Endothelial cell of umbilical vein (primary cell): ENCODE measurements around the gene BORA. TPM values are rescaled to one million over a fixed set of nuclear protein-coding genes. Genes with fewer than 3 reads are reported as not detected.

ENCODE experiments used
- BruUV-seq: library from RNA; stranded (reverse); fragments of 400-500 nt; replicated peaks from 2 replicates; lab custom pipeline; 2021; lab: Mats Ljungman, UMichigan
- CTCF ChIA-PET: fragments of 300-600, 350-600 bp; sonication (Branson Sonifier 250); formaldehyde crosslinking; loops from one replicate; lab custom pipeline; 2021; ENCODE audit warnings: antibody characterized with exemption, inconsistent platforms; lab: Charles Lee
- POLR2A ChIA-PET: fragments of 300-600, 350-600 bp; sonication (Branson Sonifier 250); formaldehyde crosslinking; loops from one replicate; lab custom pipeline; 2021; ENCODE audit warnings: antibody characterized with exemption, inconsistent platforms; lab: Charles Lee
- DNase-seq: peaks from one replicate; pipeline ENCODE4 v3.0.0-alpha.2; 2011; ENCODE audit warnings: low read depth, low spot score
- FAIRE-seq: peaks from 2 replicates; lab custom pipeline; 2011; peaks lifted over from hg19 to GRCh38; lab: Jason Lieb, UNC
- H2AFZ ChIP-seq: 2 replicates; pipeline ENCODE4 v1.6.0; 2012; ENCODE audit warnings: low read depth, low read length, control low read depth, inconsistent platforms
- H3K27ac ChIP-seq: 2 replicates; pipeline ENCODE4 v1.5.1; 2011; ENCODE audit warnings: low read depth, mild to moderate bottlenecking, control low read depth, low read length, moderate library complexity; ENCODE audit not compliant: insufficient read depth
- H3K27me3 ChIP-seq, 2 experiments: 2 replicates each; pipeline versions ENCODE4 v1.6.0 to v1.6.1; 2011; ENCODE audit warnings: low read length in 2 of 2, mixed read lengths in 1 of 2; ENCODE audit not compliant: control insufficient read depth in 2 of 2, insufficient read depth in 2 of 2
- H3K36me3 ChIP-seq, 2 experiments: 2 replicates in 1 of 2; 3 replicates in 1 of 2; pipeline ENCODE4 v1.5.1; 2011; ENCODE audit warnings: low read length in 2 of 2, mild to moderate bottlenecking in 1 of 2, moderate library complexity in 1 of 2; ENCODE audit not compliant: control insufficient read depth in 2 of 2, insufficient read depth in 2 of 2; ENCODE audit errors: extremely low read depth in 1 of 2
- H3K4me1 ChIP-seq: 3 replicates; pipeline ENCODE4 v1.5.1; 2011; ENCODE audit warnings: mild to moderate bottlenecking, low read length; ENCODE audit not compliant: control insufficient read depth, insufficient read depth; ENCODE audit errors: extremely low read depth
- H3K4me2 ChIP-seq: 2 replicates; pipeline ENCODE4 v1.6.1; 2011; ENCODE audit warnings: low read length, control low read depth, mixed read lengths; ENCODE audit not compliant: insufficient read depth
- H3K4me3 ChIP-seq, 3 experiments: fragments of 200-600 bp in 1 of 3; sonication (generic), shearing (Covaris generic) in 1 of 3; replicated peaks in 1 of 3; 2 replicates each; pipeline ENCODE4 v1.5.1; 2011 to 2016; ENCODE audit warnings: control low read depth in 3 of 3, low read length in 3 of 3, mild to moderate bottlenecking in 2 of 3, inconsistent platforms in 1 of 3, low read depth in 1 of 3, moderate library complexity in 1 of 3; ENCODE audit not compliant: insufficient read depth in 1 of 3
- H3K79me2 ChIP-seq: 2 replicates; pipeline ENCODE4 v1.6.0; 2012; ENCODE audit warnings: low read length, inconsistent platforms; ENCODE audit not compliant: control insufficient read depth, insufficient read depth
- H3K9ac ChIP-seq: replicated peaks from 2 replicates; pipeline ENCODE3; 2011; ENCODE audit warnings: low read length, control low read depth; ENCODE audit not compliant: insufficient read depth; ENCODE audit errors: extremely low read depth
- H3K9me1 ChIP-seq: replicated peaks from 3 replicates; pipeline ENCODE4 v1.6.0; 2011; ENCODE audit warnings: mild to moderate bottlenecking, low read length; ENCODE audit not compliant: control insufficient read depth, insufficient read depth; ENCODE audit errors: extremely low read depth
- H3K9me3 ChIP-seq: replicated peaks from 2 replicates; pipeline ENCODE4 v1.5.1; 2012; ENCODE audit warnings: low read length, inconsistent platforms; ENCODE audit not compliant: control insufficient read depth, insufficient read depth
- H4K20me1 ChIP-seq: replicated peaks from 2 replicates; pipeline ENCODE3; 2011; ENCODE audit warnings: mild to moderate bottlenecking, low read length; ENCODE audit not compliant: control insufficient read depth, insufficient read depth; ENCODE audit errors: extremely low read depth
- EZH2 ChIP-seq: IDR thresholded peaks from 2 replicates; pipeline ENCODE4 v1.6.1; 2012; ENCODE audit warnings: borderline replicate concordance, low read depth, mild to moderate bottlenecking, moderate library complexity, low read length, inconsistent platforms; ENCODE audit not compliant: severe bottlenecking
- FOS ChIP-seq: IDR thresholded peaks from 2 replicates; pipeline ENCODE4 v1.6.1; 2011; ENCODE audit warnings: mild to moderate bottlenecking, low read length, moderate library complexity, borderline replicate concordance; ENCODE audit not compliant: insufficient read depth
- GATA2 ChIP-seq: IDR thresholded peaks from 2 replicates; pipeline ENCODE4 v1.7.0; 2011; ENCODE audit warnings: low read depth, mild to moderate bottlenecking, moderate library complexity, mixed read lengths, low read length; ENCODE audit not compliant: insufficient read length, insufficient read depth
- JUN ChIP-seq: IDR thresholded peaks from 2 replicates; pipeline ENCODE4 v1.6.1; 2011; ENCODE audit warnings: borderline replicate concordance, low read depth; ENCODE audit not compliant: insufficient read length, insufficient read depth
- MAX ChIP-seq: IDR thresholded peaks from 2 replicates; pipeline ENCODE4 v1.6.1; 2011; ENCODE audit not compliant: insufficient read depth, insufficient read length
- MYC ChIP-seq: IDR thresholded peaks from one replicate; pipeline ENCODE4 v1.6.1; 2011; ENCODE audit warnings: mild to moderate bottlenecking, low read depth, low read length
- POLR2A ChIP-seq: IDR thresholded peaks from 2 replicates; pipeline ENCODE4 v1.6.1; 2012; ENCODE audit warnings: low read depth, mild to moderate bottlenecking, control low read depth, low read length
- POLR2AphosphoS5 ChIP-seq: IDR thresholded peaks from 2 replicates; pipeline ENCODE4 v1.6.1; 2012; ENCODE audit warnings: low read depth, mild to moderate bottlenecking, control low read depth, low read length, moderate library complexity; ENCODE audit not compliant: insufficient read depth
- dilution Hi-C: fragments of 300-500 bp; cut with MboI; formaldehyde crosslinking; loops from one replicate; pipeline ENCODE4 v1.15.0; 2019; ENCODE audit warnings: low sequenced_read_pairs; ENCODE audit not compliant: extremely low pct_ligation_motif_present
- intact Hi-C: fragments of 100-400 bp; cut with micrococcal nuclease; formaldehyde crosslinking; loops from one replicate; pipeline ENCODE4 v1.10.0; 2022
- polyA plus RNA-seq, 4 experiments: library from polyadenylated mRNA; depleted of rRNA in 3 of 4; stranded (reverse) in 3 of 4; unstranded in 1 of 4; fragments of >200 nt; gene quantifications; 2 replicates each; pipeline versions ENCODE4 v1.2.1 to v1.2.3, GENCODE V29; 2011 to 2012; ENCODE audit warnings: missing spikeins in 1 of 4
- total RNA-seq: library from RNA; stranded (reverse); gene quantifications from 2 replicates; pipeline ENCODE4 v1.2.3, GENCODE V29; 2021
- TF ChIP-seq, protein P1 (sequence below), 2 donors: IDR thresholded peaks; 1 replicate in 1 of 2; 2 replicates in 1 of 2; pipeline ENCODE4 v1.5.1; 2011; ENCODE audit warnings: low read length in 2 of 2, mild to moderate bottlenecking in 2 of 2, moderate library complexity in 2 of 2, control low read depth in 1 of 2, inconsistent platforms in 1 of 2, low read depth in 1 of 2; ENCODE audit not compliant: insufficient read depth in 1 of 2; ENCODE audit errors: extremely low read depth in 1 of 2

The BORA gene
- total and polyA plus RNA-seq, 2 donors (not counting 3 experiments of a cell fraction or from before 2014, with no cell fraction given) = 3.2 to 11.2 TPM

- H3K9me3 ChIP-seq = no peaks in the 10 kb centered on the region
- H3K27ac ChIP-seq = no peak overlapping the region
- no peaks in the 10 kb centered on the region for H4K20me1 ChIP-seq
- H3K4me2 ChIP-seq = no peak overlapping the region
- intact Hi-C loops (no loop called here), dilution Hi-C loops (no loop called here)
- no peak overlapping the region for H3K9ac ChIP-seq
- BruUV-seq = no TSS peak
- no peaks in the 10 kb centered on the region for H3K4me1 ChIP-seq
- H3K79me2 ChIP-seq = peaks cover 4% of the 10 kb centered on the region
- H2AFZ ChIP-seq = no peak overlapping the region
- no peaks in the 10 kb centered on the region for H3K9me1 ChIP-seq
- FAIRE-seq = no peak
- H3K27me3 ChIP-seq = no peaks in the 10 kb centered on the region
- no peak overlapping the region for H3K4me3 ChIP-seq
- POLR2A ChIA-PET = no interaction called here
- no peak for DNase-seq
- CTCF ChIA-PET = no interaction called here
- TF ChIP-seq MYC (no peak), JUN (no peak), MAX (no peak), POLR2A (no peak), FOS (no peak), GATA2 (no peak), POLR2AphosphoS5 (no peak), EZH2 (no peak)
- TF ChIP-seq, protein P1, sequence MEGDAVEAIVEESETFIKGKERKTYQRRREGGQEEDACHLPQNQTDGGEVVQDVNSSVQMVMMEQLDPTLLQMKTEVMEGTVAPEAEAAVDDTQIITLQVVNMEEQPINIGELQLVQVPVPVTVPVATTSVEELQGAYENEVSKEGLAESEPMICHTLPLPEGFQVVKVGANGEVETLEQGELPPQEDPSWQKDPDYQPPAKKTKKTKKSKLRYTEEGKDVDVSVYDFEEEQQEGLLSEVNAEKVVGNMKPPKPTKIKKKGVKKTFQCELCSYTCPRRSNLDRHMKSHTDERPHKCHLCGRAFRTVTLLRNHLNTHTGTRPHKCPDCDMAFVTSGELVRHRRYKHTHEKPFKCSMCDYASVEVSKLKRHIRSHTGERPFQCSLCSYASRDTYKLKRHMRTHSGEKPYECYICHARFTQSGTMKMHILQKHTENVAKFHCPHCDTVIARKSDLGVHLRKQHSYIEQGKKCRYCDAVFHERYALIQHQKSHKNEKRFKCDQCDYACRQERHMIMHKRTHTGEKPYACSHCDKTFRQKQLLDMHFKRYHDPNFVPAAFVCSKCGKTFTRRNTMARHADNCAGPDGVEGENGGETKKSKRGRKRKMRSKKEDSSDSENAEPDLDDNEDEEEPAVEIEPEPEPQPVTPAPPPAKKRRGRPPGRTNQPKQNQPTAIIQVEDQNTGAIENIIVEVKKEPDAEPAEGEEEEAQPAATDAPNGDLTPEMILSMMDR (IDR thresholded peaks at IDR 0.05; ENCODE audit: extremely low read depth in 1 of 2, insufficient read depth in 1 of 2, low read depth in 1 of 2, low read length in 2 of 2) = no peak
- peaks cover 4 to 23% of the 10 kb centered on the region in 2 experiments for H3K36me3 ChIP-seq
Observed at GRCh38 chr13:72751220-72751619, 23.5 kb downstream of the BORA start.
